DMS 273 (cell line): ENCODE results near the gene SYTL5.
"Not testable (repeated sequence)": the region's sequence is repeated elsewhere in the genome, so short reads cannot be mapped to it uniquely, and the experiment has no call there.

Experiments used
- DNase-seq: peaks from one replicate; lab custom pipeline; 2025; ENCODE audit not compliant: unreplicated experiment; lab: John Stamatoyannopoulos, UW

The SYTL5 gene

GRCh38 chrX:38006291-38006690, at the start of gene SYTL5:
SYTL5 (plus strand) TSS chrX:38006553; CDS start chrX:38033890, 27,337 bp downstream.
- DNase-seq = no peak

DNA sequence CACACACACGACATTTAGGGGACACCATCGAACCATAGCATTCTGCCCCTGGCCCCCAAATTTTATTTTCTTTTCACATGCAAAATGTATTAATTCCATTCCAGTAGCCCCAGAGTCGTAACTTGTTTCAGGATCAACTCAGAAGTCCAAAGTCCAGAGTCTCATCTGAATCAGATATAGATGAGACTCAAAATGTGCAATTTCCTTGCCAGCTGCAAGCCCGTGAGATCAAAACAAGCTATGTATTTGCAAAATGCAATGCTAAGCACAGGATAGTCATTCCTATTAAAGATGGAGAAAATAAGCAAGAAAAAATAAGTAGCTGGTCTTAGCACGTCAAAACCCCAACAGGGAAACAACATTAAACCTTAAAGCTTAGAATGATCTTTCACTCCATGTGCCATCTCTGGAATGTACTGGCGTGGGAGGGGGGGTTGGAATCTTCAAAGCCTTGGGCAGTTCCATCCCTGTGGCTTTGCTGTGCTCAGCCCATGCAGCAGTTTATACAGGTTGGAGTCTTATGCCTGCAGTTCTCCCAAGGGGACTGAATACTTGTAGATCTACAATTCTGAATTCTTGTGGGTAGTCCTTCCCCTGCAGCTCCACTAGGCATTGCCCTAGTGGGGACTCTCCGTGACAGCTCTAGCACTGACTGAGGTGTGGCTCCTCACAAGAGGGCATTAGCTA, 47.7 kb upstream of the SYTL5 start:
- DNase-seq = no peak

GRCh38 chrX:37959212-37960021, 46.9 kb upstream of the SYTL5 start:
- DNase-seq = no peak

DNA sequence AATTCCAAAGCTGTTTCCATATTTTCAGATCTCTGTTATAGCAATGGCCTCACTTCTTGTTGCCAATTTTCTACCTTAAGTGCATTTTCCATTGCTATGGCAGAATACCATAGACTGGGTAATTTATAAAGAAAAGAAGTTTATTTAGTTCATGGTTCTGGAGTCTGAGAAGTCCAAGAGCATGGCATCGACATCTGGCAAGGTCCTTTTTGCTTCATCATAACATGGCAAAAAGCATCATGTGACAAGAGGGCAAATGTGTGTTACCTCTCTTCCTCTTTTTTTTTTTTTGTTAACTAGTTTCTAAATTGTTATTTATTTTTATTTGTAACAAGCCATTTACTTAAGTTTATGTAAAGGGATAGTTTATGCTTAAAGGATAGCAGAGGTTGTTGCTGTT, 45.2 kb upstream of the SYTL5 start:
- no peak for DNase-seq

- DNase-seq = no peak
These were observed 38.6 kb upstream of the SYTL5 start for GRCh38 chrX:37967714-37968113.

GRCh38 chrX:37975421-37975820, 30.9 kb upstream of the SYTL5 start:
- no peak for DNase-seq

GRCh38 chrX:37976153-37976552, 30.2 kb upstream of the SYTL5 start:
- DNase-seq = no peak

DNA sequence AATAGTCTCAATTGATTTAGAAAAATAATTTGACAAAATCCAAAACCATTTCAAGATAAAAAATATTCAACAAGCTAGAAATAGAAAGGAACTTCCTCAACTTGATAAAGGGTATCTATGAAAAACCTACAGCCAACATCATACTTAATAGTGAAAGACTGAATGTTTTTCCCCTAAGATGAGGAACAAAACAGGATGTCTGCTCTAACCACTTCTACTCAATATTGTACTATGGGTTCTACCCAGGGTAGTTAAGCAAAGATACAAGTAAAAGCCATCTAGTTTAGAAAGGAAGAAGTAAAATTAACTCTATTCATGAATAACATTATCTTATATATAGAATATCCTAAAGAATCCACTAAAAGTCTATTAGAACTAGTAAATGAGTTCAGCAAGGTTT, 21.5 kb upstream of the SYTL5 start:
- DNase-seq = no peak

DNA sequence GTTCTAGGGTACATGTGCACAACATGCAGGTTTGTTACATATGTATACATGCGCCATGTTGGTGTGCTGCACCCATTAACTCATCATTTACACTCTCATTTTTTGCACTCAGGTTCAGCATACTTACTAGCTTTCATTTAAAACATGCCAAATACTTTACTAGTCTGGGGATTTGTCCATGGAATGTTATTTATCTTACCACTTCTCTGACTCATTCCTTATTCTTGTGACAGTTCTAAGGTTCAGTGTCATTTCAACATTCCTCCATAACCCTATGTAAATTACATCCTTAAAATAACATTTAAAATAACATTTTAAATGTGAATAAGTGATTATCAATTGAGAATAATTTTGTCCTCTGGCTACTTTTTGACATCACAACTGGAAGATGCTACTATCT, 19.5 kb upstream of the SYTL5 start:
- DNase-seq = no peak

GRCh38 chrX:37989304-37989703, 17.0 kb upstream of the SYTL5 start:
- no peak for DNase-seq

- DNase-seq = not testable (repeated sequence)
These were observed 15.1 kb upstream of the SYTL5 start for GRCh38 chrX:37991303-37991702.

DNA sequence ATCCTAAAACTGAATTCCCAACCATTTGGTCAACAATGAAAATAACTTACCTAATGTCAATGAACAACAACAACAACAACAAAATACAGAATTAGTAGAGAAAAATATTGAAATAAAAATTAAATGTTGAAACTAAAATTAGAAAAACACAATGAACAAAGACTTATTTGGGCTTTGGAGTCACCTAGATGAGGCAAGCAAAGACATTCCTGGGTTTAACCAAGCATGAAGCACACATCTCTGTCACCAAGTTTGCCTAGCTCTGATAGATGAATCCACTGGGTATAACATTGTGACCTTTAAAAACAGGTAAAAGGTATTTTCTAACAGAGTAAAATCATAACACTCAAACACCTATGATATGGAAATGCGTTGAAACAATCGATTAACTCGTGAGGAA, 13.2 kb upstream of the SYTL5 start:
- no peak for DNase-seq

GRCh38 chrX:37993837-37994619, 12.3 kb upstream of the SYTL5 start:
- DNase-seq = peak; percentile 81

DNA sequence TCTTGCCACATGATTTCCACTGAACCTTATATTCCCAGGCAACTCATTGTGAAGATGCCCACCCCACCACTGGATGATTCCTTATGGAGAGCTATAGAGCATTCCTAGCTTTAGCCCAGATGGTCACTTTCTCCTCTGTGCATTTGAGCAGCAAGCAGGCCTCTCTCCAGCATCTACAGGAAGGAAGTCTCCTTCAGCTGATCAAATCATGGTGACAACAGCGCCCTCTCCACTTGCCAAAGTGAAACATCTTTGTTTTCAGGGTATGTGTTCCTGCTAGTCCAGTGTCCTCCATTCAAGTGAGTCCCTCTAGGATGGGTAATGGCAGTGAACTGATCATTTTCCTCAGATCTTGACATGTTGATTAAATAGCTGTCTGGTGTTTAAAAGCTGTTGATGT, 10.9 kb upstream of the SYTL5 start:
- peak; percentile 12 for DNase-seq

- DNase-seq = peak; percentile 9
These were observed 9.3 kb upstream of the SYTL5 start for GRCh38 chrX:37997096-37997495.

DNA sequence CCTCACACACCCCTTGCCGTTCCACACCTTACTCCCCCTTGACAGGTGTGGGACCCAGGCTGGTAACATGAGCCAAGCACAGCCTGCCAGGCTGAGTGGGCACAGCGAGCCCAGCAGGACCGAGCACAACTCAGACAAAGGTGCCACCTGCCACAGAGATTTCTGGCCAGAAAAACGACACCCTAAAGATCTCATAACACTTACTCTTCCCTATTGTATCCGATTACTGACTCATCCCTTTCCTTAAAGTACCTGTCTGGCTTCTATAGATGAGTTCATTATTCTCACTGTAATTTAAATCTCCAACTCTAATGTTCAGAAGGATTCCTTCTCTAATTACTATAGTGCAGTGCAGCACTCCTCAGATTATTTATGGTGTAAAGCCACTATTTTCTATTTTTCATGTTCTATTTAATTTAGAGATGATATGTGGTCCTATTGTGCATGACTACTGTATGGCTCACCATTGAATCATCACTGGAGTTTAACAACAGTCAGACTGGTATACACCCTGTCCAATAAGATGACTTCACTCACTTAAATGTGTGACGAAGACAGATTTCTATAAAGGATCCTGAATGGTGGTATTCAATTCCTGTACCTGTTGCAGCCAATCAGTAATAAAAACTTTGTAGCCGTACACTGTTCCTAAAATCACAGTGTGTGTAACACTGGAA, 7.6 kb upstream of the SYTL5 start:
- DNase-seq = peak; percentile 51

GRCh38 chrX:38000706-38001105, 5.6 kb upstream of the SYTL5 start:
- no peak for DNase-seq

- DNase-seq = no peak
These were observed 2.3 kb upstream of the SYTL5 start for GRCh38 chrX:38004046-38004445.

DNA sequence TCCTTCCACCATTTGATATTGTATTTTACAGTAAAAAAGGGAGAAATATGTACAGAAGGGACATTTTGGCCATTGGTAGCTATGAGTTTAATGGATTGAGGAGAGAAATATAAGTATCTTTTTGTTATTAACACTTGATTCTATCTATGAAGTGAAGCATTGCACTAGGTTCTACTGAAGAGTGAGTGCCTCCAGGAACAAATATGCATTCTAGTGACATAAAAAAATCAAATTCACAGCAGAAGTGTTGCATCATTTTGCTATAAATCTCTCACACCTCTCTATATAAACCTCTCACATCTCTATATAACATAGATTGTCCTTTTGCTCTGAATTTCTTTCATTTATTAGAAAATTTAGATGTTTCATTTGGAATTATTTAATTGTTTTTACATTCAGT, 425 bp downstream of the SYTL5 start:
- DNase-seq = no peak

- DNase-seq = no peak
These were observed 2.3 kb downstream of the SYTL5 start for GRCh38 chrX:38008658-38009057.

DNA sequence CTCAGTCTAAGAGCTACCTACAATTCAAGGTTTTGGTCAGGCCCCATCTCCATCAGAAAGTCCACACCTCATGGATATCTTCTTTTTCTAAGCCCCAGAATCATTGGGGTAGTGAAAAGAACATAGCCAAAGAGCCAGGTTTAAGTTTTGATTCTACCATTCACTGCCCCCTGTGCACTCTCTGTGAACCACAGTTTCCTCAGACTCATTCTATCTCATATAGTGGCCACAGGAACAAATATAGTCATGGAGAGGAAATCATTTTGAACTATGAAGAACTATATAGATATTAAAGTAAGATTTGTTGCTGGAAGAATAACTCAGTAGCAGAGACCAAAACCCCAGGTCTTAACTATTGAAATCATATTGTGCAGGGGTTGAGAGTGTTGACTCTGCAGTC, 3.3 kb downstream of the SYTL5 start:
- no peak for DNase-seq
